ENCODE measurements around the gene MEN1.

MEN1 gene

DNA sequence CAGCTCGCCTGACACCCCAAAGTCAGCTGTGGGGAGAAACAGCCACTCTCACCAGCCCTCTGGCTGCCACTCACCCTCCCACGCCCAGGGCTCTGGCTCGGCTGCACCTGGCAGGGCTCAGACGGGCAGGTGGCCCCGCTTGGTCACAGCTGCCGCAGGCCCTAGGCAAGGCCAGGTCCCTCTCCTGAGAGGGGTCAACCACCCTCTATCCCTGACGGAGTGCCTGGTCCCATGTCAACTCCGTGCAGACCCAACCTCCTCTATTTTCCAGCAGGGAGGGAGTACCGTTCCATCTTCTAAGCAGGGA is 9.2 kb downstream of the MEN1 start:
- no peak for DNase-seq (ENCODE audit: low spot score)

DNA sequence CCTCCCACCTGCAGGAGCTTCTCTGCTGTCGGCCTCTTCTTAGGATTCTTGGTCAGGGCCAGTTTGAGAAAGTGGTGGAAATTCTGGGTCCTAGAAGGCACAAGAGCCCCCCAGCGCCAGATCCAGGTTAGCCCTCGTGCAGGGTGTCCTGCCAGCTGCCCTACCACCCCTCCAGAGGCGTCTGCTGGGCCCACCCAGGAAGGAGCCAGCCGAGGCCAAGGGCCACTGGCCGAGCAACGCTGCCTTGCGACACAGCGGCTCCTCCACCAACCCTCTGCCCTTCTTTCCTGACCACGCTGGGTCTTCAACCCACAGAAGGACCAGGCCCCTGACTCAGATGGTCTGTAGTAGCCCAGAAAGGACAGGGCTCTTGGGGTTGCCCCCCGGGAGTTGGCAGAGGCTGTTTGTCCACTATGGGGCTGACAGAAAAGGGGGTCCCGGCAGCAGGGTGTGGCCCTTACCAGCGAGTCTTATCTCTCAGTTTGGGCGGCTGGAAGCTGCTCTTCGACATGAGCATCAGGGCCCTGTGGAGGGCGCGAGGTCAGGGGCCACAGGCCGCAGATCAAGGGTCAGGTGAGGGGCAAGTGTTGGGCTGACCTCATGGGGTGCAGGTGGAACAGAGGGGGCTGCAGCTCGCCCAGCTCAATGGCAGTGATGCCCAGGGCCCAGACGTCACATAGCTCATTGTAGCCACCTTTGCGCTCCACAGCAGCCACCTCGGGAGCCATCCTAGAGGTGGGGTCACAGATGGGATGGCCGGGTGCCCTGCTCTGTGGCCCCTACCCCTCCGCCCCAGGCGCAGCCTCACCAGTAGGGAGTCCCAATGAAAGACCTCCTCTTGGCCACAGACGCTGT is 9.8 kb downstream of the MEN1 start:
- DNase-seq (ENCODE audit: low spot score), result no peak

DNA sequence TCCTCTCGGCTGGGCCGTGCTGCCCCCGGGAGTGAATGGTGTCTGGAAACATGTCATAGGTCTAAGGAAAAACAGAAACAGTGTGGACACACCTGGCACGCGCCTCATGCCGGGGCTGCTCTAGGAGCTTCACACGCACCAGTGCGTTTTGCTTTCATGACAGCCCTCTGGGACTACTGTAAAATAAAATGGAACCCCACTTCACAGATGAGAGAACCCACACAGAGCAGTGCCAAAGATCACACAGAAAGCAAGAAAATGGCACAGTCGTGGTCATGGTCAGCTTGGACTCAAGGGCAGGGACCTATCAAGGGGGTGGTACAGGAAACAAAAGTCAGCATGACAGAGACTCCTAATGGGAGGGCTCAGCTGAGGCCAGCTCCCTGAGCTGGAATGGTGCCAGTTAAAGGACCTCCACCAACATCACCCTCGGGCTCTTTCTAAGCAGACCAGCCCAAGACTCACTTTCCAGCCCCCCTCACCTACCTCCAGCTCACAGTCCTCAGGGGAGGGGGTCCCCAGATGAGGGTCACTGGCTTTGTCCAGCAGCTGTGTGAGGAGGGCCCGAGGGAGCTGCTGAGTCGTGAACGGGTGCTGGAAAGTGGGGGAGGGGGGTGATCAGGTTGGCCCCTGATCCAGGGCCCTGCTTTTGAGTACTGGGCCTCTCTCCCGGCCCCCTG is 10.6 kb downstream of the MEN1 start:
- DNase-seq (ENCODE audit: low spot score), result no peak

GRCh38 chr11:64799256-64799622 is 11.1 kb downstream of the MEN1 start:
- DNase-seq (ENCODE audit: low spot score), result no peak

GRCh38 chr11:64796757-64797541 is 13.4 kb downstream of the MEN1 start:
- no peak for DNase-seq (ENCODE audit: low spot score)

DNA sequence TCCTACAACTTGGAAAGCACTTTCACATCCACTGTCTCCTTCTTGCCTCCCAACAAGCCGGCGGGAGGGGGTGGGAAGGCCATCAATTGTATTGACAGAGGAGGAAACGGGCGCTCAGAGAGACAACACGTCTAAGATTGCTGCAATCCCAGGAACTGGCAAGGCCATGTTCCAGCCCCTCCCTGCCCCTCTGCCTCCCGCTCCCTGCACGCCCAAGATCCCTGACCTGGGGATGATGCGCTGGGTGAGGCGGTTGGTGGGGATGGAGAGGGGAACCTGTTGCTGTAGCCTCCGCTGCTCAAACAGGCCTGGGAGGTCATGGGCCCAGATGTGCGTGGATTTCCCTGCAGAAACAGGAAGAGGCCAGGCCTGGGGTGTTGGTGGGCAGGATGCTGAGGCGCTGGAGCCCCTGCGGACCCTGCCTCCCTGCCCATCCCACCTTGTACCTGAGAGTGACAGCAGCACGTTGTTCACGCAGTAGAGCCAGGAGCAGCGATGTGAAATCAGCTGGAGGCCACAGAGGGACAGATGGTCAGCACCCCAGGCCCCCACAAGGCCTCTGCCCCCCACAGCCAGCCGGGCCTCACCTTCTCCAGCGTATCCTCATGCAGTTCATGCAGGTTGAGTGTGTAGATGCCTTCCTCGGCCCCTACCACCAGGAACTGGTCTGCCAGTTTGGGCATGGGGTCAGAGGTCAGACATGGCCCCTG is 14.1 kb downstream of the MEN1 start:
- no peak for DNase-seq (ENCODE audit: low spot score)

DNA sequence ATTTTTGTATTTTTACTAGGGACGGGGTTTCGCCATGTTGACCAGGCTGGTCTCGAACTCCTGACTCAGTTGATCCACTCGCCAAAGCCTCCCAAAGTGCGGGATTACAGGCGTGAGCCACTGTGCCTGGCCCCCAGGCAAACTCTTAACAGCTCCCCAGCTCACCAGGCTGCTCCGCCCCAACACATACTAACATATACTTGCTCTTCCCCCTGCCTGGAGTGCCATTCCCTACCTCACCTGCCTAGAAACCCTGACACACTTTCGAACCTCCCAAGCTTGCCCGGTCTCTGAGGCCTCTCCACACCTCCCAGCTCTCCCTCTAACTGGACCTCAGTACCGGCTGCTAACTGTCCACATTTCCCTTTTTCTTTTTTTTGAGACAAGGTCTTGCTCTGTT is 15.8 kb downstream of the MEN1 start:
- DNase-seq (ENCODE audit: low spot score), result no peak

DNA sequence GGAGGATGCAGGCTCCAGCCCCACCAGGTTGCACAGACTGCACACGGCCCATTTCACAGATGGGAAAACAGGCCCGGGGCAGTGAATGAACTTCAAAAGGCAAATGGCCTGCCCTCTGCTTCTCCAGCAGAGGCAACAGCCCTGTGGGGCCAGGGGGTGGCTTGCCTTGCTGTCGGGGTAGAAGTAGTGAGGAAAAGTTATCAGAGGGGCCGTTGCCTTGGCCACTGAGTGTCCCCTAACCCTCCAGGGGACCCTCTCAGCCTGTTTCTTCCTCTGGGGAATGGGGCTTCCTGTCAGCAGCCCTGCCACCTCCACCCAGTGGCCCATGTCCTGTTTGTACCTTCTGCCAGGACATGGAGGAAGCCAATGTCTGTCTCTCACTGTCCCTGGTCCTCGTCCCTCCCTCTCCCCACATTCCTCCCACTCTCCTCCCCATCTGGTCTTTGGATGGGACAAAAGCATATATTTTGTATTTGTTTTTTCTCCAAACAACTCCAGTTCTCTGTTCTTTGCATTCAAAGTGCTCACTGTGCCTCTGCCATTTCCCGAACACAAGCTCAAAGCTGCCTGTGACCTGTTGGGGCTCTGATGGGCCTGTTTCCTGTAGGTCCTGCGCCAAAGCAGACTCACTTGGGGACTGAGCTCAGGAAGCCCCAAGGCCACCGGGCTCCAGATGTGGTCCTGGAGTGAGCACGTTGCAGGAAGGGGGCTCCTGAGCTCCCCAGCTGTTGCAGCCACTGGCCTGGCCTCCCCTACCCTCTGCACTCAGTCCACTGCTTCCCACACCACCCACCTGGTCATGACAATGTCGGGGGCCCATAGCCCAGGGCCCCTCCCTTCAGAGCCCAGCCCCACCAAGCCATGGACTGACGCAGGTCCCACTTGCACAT is 16.8 kb downstream of the MEN1 start:
- no peak for DNase-seq (ENCODE audit: low spot score)

GRCh38 chr11:64792482-64792881 is 17.9 kb downstream of the MEN1 start:
- no peak for DNase-seq (ENCODE audit: low spot score)

- DNase-seq (ENCODE audit: low spot score), result no peak
Observed at GRCh38 chr11:64791781-64792291, 18.5 kb downstream of the MEN1 start.

DNA sequence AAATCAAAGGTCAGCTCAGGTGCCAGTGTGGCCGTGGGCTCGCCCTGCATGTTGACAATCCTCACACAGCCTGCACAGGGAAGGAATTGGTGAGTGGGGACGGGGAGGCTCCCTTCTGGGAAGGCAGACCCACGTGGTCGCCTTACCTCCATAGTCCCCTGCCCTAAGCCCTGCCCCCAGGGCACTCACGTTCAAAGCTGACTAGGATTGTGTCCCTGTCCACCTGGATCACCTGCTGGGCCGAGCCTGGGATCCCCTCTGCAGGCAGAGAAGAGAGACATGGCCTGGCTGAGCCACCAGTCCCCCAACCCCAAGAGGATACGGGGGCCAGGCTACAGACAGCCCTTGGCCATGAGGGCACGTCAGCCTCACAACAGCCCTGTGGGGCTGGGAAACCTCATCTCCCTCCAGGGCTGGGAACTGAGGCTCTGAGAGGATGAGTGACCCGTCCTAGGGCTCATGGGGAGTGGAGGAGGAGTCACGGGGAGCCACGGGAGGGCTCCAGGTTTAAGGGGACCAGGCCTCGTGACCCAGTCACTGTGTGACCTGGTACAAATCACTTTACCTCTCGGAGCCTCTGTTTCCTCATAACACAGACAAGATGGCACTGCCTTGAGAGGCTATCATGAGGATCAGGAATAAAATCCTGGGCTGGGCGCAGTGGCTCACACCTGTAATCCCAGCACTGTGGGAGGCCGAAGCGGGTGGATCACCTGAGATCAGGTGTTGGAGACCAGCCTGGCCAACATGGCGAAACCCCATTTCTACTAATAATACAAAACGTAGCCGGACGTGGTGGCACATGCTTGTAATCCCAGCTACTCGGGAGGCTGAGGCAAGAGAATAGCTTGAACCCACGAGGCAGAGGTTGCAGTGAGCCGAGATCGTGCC is 19.9 kb downstream of the MEN1 start:
- no peak for DNase-seq (ENCODE audit: low spot score)

DNA sequence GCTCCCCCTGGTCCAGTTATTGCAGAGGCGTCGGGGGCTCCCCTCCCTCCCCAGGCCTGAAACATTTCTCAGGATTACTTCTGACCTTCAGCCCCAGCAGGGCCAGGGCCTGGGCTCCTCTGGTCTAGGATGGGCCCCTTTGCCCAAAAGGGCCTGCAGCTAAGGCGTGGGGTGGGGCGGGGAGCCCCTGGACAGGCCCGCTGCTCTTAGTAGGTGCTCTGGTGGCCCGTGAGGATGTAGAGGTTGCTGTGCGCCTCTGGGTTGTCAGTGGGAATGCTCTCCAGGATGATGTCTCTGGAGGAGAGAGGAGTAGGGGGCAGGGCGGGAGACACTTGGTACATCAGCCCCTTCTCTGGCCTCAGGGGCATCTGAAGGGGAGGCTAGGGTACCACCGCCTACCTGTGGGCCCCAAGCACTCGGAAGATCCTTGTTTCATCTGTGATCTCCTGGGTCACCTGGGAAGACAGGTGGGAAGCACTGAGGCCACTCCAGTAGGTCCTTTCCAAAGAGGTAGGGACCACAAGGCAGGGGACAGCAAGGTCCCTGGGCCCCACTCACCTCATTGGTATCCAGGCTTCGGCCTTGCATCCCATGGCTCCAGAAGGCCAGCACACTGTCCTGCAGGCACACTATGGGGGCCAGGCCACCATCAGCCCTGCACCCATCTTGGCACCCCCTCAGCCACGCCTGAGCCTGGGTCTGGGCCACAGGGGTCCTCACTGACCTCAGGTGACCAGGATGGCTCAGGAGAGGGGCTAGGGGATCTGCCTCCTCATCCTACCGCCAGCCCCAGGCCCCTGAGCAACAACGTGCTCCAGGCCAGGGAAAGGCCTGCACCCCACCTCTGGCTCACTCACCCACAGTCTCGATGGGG is 20.8 kb downstream of the MEN1 start:
- no peak for DNase-seq (ENCODE audit: low spot score)

GRCh38 chr11:64788321-64789215 is 21.8 kb downstream of the MEN1 start:
- DNase-seq (ENCODE audit: low spot score), result no peak

- peak; percentile 18 for DNase-seq (ENCODE audit: low spot score)
Observed at GRCh38 chr11:64787526-64788320, 22.6 kb downstream of the MEN1 start.

GRCh38 chr11:64786308-64786707 is 24.0 kb downstream of the MEN1 start:
- no peak for DNase-seq (ENCODE audit: low spot score)

- DNase-seq (ENCODE audit: low spot score), result no peak
Observed at GRCh38 chr11:64784813-64785581, 25.4 kb downstream of the MEN1 start.

Data from LoVo (cell line).